PC-3 (cell line): ENCODE data around the gene HES7. TPM values are rescaled to one million over a fixed set of nuclear protein-coding genes. Genes with fewer than 3 reads are reported as not detected.

Source experiments
- ATAC-seq: fragments of 200-7000 bp; cut with Tn5 transposase; 2 replicates; pipeline ENCODE4 v1.9.1; 2020; ENCODE audit warnings: mild to moderate bottlenecking, moderate library complexity
- BruUV-seq: library from RNA; stranded (reverse); fragments of 400-500 nt; replicated peaks from 2 replicates; lab custom pipeline; 2021; lab: Mats Ljungman, UMichigan
- CTCF ChIA-PET: fragments of 300-600 bp; sonication (Branson Sonifier 250); formaldehyde crosslinking; loops from one replicate; lab custom pipeline; 2022; ENCODE audit warnings: antibody characterized with exemption; lab: Charles Lee
- POLR2A ChIA-PET: fragments of 300-600 bp; sonication (Branson Sonifier 250); formaldehyde crosslinking; loops from one replicate; lab custom pipeline; 2022; ENCODE audit warnings: antibody characterized with exemption; ENCODE audit not compliant: unreplicated experiment; lab: Charles Lee
- DNase-seq: peaks from one replicate; pipeline ENCODE4 v3.0.0-alpha.2; 2015
- H2AFZ ChIP-seq: fragments of 300-600 bp; sonication (generic); 2 replicates; pipeline ENCODE4 v1.6.0; 2016; ENCODE audit warnings: antibody characterized with exemption, low read length
- H3F3A ChIP-seq: fragments of 300-600 bp; sonication (generic); one replicate; pipeline ENCODE4 v1.6.0; 2017; ENCODE audit warnings: antibody characterized with exemption, low read length, control low read depth, mild to moderate bottlenecking; ENCODE audit not compliant: unreplicated experiment
- H3K27ac ChIP-seq: fragments of 300-600 bp; sonication (generic); 2 replicates; pipeline ENCODE4 v1.5.1; 2016; ENCODE audit warnings: mild to moderate bottlenecking, low read length
- H3K27me3 ChIP-seq: fragments of 300-600 bp; sonication (generic); 2 replicates; pipeline ENCODE4 v1.6.1; 2016; ENCODE audit warnings: low read length, mixed read lengths
- H3K36me3 ChIP-seq: fragments of 300-600 bp; sonication (generic); 2 replicates; pipeline ENCODE4 v1.6.1; 2016; ENCODE audit warnings: low read depth, mixed run types, low read length, mixed read lengths
- H3K4me1 ChIP-seq: fragments of 300-600 bp; sonication (generic); 2 replicates; pipeline ENCODE4 v1.5.1; 2016; ENCODE audit warnings: low read length; ENCODE audit not compliant: insufficient read depth
- H3K4me2 ChIP-seq: fragments of 300-600 bp; sonication (generic); 2 replicates; pipeline ENCODE4 v1.6.0; 2016; ENCODE audit warnings: low read length
- H3K4me3 ChIP-seq: fragments of 300-600 bp; sonication (generic); 2 replicates; pipeline ENCODE4 v1.5.1; 2016; ENCODE audit warnings: mild to moderate bottlenecking, low read length, mixed read lengths
- H3K79me2 ChIP-seq: fragments of 300-600 bp; sonication (generic); 2 replicates; pipeline ENCODE4 v1.6.1; 2017; ENCODE audit warnings: low read length, mixed read lengths
- H3K9ac ChIP-seq: fragments of 300-600 bp; sonication (generic); 2 replicates; pipeline ENCODE4 v1.6.0; 2016; ENCODE audit warnings: mild to moderate bottlenecking, low read length
- H3K9me2 ChIP-seq: fragments of 300-600 bp; sonication (generic); replicated peaks from 2 replicates; pipeline ENCODE4 v1.6.1; 2016; ENCODE audit warnings: mixed run types, low read length, mixed read lengths
- H3K9me3 ChIP-seq: fragments of 300-600 bp; sonication (generic); 2 replicates; pipeline ENCODE4 v1.6.1; 2016; ENCODE audit warnings: low read length, mixed read lengths
- H4K20me1 ChIP-seq: fragments of 300-600 bp; sonication (generic); 2 replicates; pipeline ENCODE4 v1.6.1; 2016; ENCODE audit warnings: low read length, mixed read lengths
- EZH2 ChIP-seq: fragments of 300-600 bp; sonication (generic); IDR thresholded peaks from one replicate; pipeline ENCODE4 v1.6.1; 2017; ENCODE audit warnings: antibody characterized with exemption, mild to moderate bottlenecking, low read length; ENCODE audit not compliant: unreplicated experiment
- EZH2phosphoT487 ChIP-seq: fragments of 300-600 bp; sonication (generic); IDR thresholded peaks from 2 replicates; pipeline ENCODE4 v1.6.1; 2018; ENCODE audit warnings: mild to moderate bottlenecking, antibody characterized with exemption, low read length, borderline replicate concordance
- intact Hi-C: fragments of 100-400 bp; cut with micrococcal nuclease; formaldehyde crosslinking; loops from 2 replicates; pipeline ENCODE4 v1.9.0; 2023
- total RNA-seq: library from RNA; depleted of rRNA; stranded (reverse); fragments of >200 nt; gene quantifications from 2 replicates; pipeline ENCODE4 v1.2.3, GENCODE V29; 2014
- TF ChIP-seq, protein P1 (sequence below): fragments of 300-600 bp; sonication (generic); conservative IDR thresholded peaks from 2 replicates; pipeline ENCODE4 v1.5.1; 2017; ENCODE audit warnings: antibody characterized with exemption, low read depth, mild to moderate bottlenecking, low read length

Gene HES7
- total RNA-seq, 1 experiment from 2014 or later = not detected

DNA sequence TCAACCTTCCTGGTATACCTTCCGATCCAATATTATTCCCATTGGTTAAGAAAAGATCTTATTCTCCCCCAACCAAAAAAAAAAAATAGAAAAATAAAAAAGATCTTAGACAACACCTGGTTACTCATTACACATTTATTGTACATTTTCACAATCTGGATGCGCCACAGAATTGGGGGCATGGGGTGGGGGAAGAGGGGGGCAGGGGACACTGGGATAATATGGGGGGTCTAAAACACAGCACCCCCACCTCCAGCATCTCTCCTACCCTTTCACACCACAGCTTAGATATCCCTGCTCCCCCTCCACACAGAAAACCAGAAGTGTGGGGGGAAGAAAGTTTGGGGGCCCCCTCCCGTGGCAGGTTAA lies 35.1 kb upstream of the HES7 start:
- H3K27ac ChIP-seq = no peak overlapping the region
- CTCF ChIA-PET = no interaction called here
- ATAC-seq = no peak

DNA sequence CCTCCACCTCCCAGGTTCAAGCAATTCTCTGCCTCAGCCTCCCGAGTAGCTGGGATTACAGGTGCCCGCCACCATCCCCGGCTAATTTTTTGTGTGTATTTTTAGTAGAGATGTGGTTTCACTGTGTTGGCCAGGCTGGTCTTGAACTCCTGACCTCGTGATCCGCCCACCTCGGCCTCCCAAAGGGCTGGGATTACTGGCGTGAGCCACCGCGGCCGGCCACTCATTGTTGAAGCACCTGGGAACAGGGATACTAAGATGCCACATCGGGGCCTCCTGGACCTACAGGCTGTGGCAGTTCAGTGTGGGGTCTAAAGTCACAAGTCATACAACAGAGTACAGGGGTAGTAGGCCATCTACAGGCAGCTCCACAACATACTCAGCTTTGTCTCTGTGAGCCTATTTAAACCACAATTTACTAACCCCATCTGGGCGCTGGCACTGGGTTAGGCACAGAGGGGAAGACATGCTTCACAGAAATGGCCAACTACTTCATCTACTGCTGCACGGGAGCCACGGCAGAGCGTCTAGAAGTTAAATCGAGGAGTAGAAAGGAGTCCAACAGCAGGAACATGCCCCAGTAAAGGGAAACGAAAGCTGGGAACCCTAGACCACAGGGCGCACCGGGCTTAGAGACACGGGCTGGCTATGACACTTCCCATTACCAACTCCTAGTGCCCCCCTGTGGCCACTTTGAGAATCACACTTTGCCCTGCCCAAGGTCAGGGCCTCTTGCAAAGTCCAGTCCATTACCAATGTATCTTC lies 34.5 kb upstream of the HES7 start:
- peak; percentile 17; the same call in 1 of the 2 replicates for ATAC-seq
- no peak for TF ChIP-seq EZH2
- TF ChIP-seq, protein P1, sequence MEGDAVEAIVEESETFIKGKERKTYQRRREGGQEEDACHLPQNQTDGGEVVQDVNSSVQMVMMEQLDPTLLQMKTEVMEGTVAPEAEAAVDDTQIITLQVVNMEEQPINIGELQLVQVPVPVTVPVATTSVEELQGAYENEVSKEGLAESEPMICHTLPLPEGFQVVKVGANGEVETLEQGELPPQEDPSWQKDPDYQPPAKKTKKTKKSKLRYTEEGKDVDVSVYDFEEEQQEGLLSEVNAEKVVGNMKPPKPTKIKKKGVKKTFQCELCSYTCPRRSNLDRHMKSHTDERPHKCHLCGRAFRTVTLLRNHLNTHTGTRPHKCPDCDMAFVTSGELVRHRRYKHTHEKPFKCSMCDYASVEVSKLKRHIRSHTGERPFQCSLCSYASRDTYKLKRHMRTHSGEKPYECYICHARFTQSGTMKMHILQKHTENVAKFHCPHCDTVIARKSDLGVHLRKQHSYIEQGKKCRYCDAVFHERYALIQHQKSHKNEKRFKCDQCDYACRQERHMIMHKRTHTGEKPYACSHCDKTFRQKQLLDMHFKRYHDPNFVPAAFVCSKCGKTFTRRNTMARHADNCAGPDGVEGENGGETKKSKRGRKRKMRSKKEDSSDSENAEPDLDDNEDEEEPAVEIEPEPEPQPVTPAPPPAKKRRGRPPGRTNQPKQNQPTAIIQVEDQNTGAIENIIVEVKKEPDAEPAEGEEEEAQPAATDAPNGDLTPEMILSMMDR = peak; percentile 73
- H3K4me2 ChIP-seq = no peak overlapping the region
- H3K79me2 ChIP-seq = peaks cover 42% of the 10 kb centered on the region
- H3F3A ChIP-seq = no peaks in the 10 kb centered on the region
- H3K4me1 ChIP-seq = peaks cover 41% of the 10 kb centered on the region
- peak; percentile 88 for DNase-seq
- H3K4me3 ChIP-seq = no peak overlapping the region
- CTCF ChIA-PET = interaction anchor here (0.6 kb wide), 1 partner anchor 61 kb away, joined by 4 read pairs; no protein-coding TSS in a partner anchor
- peaks cover 15% of the 10 kb centered on the region; the same call in 1 of the 2 replicates for H4K20me1 ChIP-seq
- no TSS peak for BruUV-seq
- no peaks in the 10 kb centered on the region for H3K27me3 ChIP-seq
- H3K36me3 ChIP-seq = no peaks in the 10 kb centered on the region; the same call in 1 of the 2 replicates
- POLR2A ChIA-PET = no interaction called here
- no peak overlapping the region for H3K27ac ChIP-seq
- no peak overlapping the region for H3K9ac ChIP-seq
- H2AFZ ChIP-seq = no peak overlapping the region
- no peaks in the 10 kb centered on the region for H3K9me3 ChIP-seq
- H3K9me2 ChIP-seq = no peaks in the 10 kb centered on the region
- intact Hi-C loops = no loop called here

More for the DNA sequence above, 35.1 kb upstream of the HES7 start:
- Histone ChIP-seq H3K4me3 (no peak overlapping the region), H3K27me3 (no peaks in the 10 kb centered on the region), H3F3A (no peaks in the 10 kb centered on the region), H2AFZ (no peak overlapping the region), H3K9ac (no peak overlapping the region), H3K9me2 (no peaks in the 10 kb centered on the region), H4K20me1 (peaks cover 15% of the 10 kb centered on the region; the same call in 1 of the 2 replicates), H3K4me2 (no peak overlapping the region), H3K9me3 (no peaks in the 10 kb centered on the region), H3K36me3 (no peaks in the 10 kb centered on the region; the same call in 1 of the 2 replicates), H3K79me2 (peaks cover 36% of the 10 kb centered on the region), H3K4me1 (peaks cover 41% of the 10 kb centered on the region)
- no TSS peak for BruUV-seq
- POLR2A ChIA-PET = no interaction called here
- DNase-seq = no peak
- intact Hi-C loops = no loop called here
- TF ChIP-seq, protein P1 = no peak
- TF ChIP-seq EZH2 (no peak), EZH2phosphoT487 (no peak)
